B cell (primary cell): Measurements from ENCODE around the gene POLRMT. TPM values are rescaled to one million over a fixed set of nuclear protein-coding genes. Genes with fewer than 3 reads are reported as not detected.

Experiments
- ATAC-seq: fragments of 200-7000 bp; cut with Tn5 transposase; one replicate; pipeline ENCODE4 v1.10.0; 2021; ENCODE audit warnings: low read depth, mild to moderate bottlenecking, moderate number of reproducible peaks, moderate library complexity
- CTCF ChIA-PET: fragments of 350-600 bp; sonication (Branson Sonifier 250); formaldehyde crosslinking; loops from one replicate; lab custom pipeline; 2021; ENCODE audit warnings: antibody characterized with exemption, inconsistent platforms; lab: Charles Lee
- POLR2A ChIA-PET: fragments of 350-600 bp; sonication (Branson Sonifier 250); formaldehyde crosslinking; loops from one replicate; lab custom pipeline; 2021; ENCODE audit warnings: antibody characterized with exemption; lab: Charles Lee
- DNase-seq: peaks from one replicate; pipeline ENCODE4 v3.0.0; 2013
- H2AFZ ChIP-seq: 2 replicates; pipeline ENCODE4 v1.6.1; 2012; ENCODE audit warnings: mild to moderate bottlenecking, low read depth, low read length; ENCODE audit not compliant: insufficient read depth, poor library complexity, severe bottlenecking
- H3K27ac ChIP-seq, 2 donors: 1 replicate in 1 of 2; 2 replicates in 1 of 2; pipeline ENCODE4 v1.5.1; 2012 to 2013; ENCODE audit warnings: low read length in 2 of 2, mild to moderate bottlenecking in 2 of 2, moderate library complexity in 1 of 2
- H3K27me3 ChIP-seq, 4 experiments: fragments of 200-600 bp in 1 of 4; sonication (generic) in 1 of 4; replicated peaks in 1 of 4; 1 replicate in 2 of 4; 2 replicates in 2 of 4; pipeline versions ENCODE4 v1.6.1 to v1.7.0; 2013 to 2016; ENCODE audit warnings: low read length in 3 of 4, mild to moderate bottlenecking in 2 of 4, mixed read lengths in 1 of 4, moderate library complexity in 1 of 4; ENCODE audit not compliant: insufficient read depth in 4 of 4, control insufficient read depth in 3 of 4; ENCODE audit errors: control extremely low read depth in 1 of 4
- H3K36me3 ChIP-seq, 2 experiments: replicated peaks in 1 of 2; 1 replicate in 1 of 2; 2 replicates in 1 of 2; pipeline versions ENCODE4 v1.6.1 to v1.7.1; 2013; ENCODE audit warnings: low read length in 1 of 2; ENCODE audit not compliant: insufficient read depth in 2 of 2, control insufficient read depth in 1 of 2; ENCODE audit errors: control extremely low read depth in 1 of 2, extremely low read depth in 1 of 2
- H3K4me1 ChIP-seq, 2 donors: fragments of 200-600 bp in 1 of 2; sonication (generic) in 1 of 2; 1 replicate in 1 of 2; 2 replicates in 1 of 2; pipeline versions ENCODE4 v1.5.1 to v1.6.1; 2013 to 2017; ENCODE audit warnings: low read length in 2 of 2; ENCODE audit not compliant: control insufficient read depth in 2 of 2, insufficient read depth in 2 of 2
- H3K4me2 ChIP-seq: replicated peaks from 2 replicates; pipeline ENCODE3; 2012; ENCODE audit warnings: mild to moderate bottlenecking, low read depth, low read length; ENCODE audit not compliant: poor library complexity, severe bottlenecking
- H3K4me3 ChIP-seq, 5 experiments: fragments of 200-600 bp in 1 of 5; sonication (generic) in 1 of 5; 1 replicate in 3 of 5; 2 replicates in 2 of 5; pipeline versions ENCODE4 v1.5.1 to v1.7.0; 2011 to 2016; ENCODE audit warnings: low read length in 4 of 5, mild to moderate bottlenecking in 4 of 5, low read depth in 2 of 5, control low read depth in 1 of 5, moderate library complexity in 1 of 5; ENCODE audit not compliant: insufficient read depth in 1 of 5; ENCODE audit errors: control extremely low read depth in 1 of 5, extremely low read depth in 1 of 5
- H3K79me2 ChIP-seq: fragments of 200-600 bp; sonication (generic); one replicate; pipeline ENCODE4 v1.6.0; 2016; ENCODE audit warnings: low read length; ENCODE audit not compliant: control insufficient read depth, insufficient read depth
- H3K9ac ChIP-seq: fragments of 200-600 bp; sonication (generic); 2 replicates; pipeline ENCODE4 v1.6.1; 2017; ENCODE audit warnings: mild to moderate bottlenecking, low read length, moderate library complexity
- H3K9me3 ChIP-seq, 3 donors: one replicate each; pipeline versions ENCODE4 v1.6.1 to v1.7.1; 2013; ENCODE audit warnings: low read length in 2 of 3; ENCODE audit not compliant: control insufficient read depth in 2 of 3, insufficient read depth in 1 of 3; ENCODE audit errors: control extremely low read depth in 1 of 3
- H4K20me1 ChIP-seq: 2 replicates; pipeline ENCODE4 v1.6.0; 2012; ENCODE audit warnings: mild to moderate bottlenecking, low read length; ENCODE audit not compliant: insufficient read depth, control insufficient read depth, poor library complexity, severe bottlenecking
- H3K27ac Mint-ChIP-seq: one replicate; pipeline ENCODE4 v1.8.0; 2021; ENCODE audit warnings: mixed read lengths
- H3K27me3 Mint-ChIP-seq: one replicate; pipeline ENCODE4 v1.8.0; 2021; ENCODE audit warnings: mixed read lengths
- H3K4me1 Mint-ChIP-seq: one replicate; pipeline ENCODE4 v1.8.0; 2021; ENCODE audit warnings: mixed read lengths
- H3K4me3 Mint-ChIP-seq: one replicate; pipeline ENCODE4 v1.8.0; 2021; ENCODE audit warnings: mixed read lengths
- H3K9me3 Mint-ChIP-seq: one replicate; pipeline ENCODE4 v1.8.0; 2022; ENCODE audit warnings: mixed read lengths; ENCODE audit not compliant: insufficient read depth
- EZH2 ChIP-seq: IDR thresholded peaks from 2 replicates; pipeline ENCODE4 v1.6.1; 2012; ENCODE audit warnings: borderline replicate concordance, low read depth, mild to moderate bottlenecking, moderate library complexity, low read length; ENCODE audit not compliant: insufficient read depth, poor library complexity, severe bottlenecking
- WGBS: methylation state at CpG from one replicate; pipeline ENCODE4 v1.1.5; 2013; ENCODE audit warnings: missing lambda C conversion rate; ENCODE audit not compliant: insufficient coverage; 5-methylcytosine and 5-hydroxymethylcytosine counted together
- intact Hi-C: fragments of 100-400 bp; cut with micrococcal nuclease; formaldehyde crosslinking; loops from one replicate; pipeline ENCODE4 v1.10.0; 2022
- polyA plus RNA-seq: library from polyadenylated mRNA; depleted of rRNA; stranded (reverse); fragments of >200 nt; gene quantifications from 2 replicates; pipeline ENCODE4 v1.2.3, GENCODE V29; 2012
- total RNA-seq, 2 donors: library from RNA; stranded (reverse); fragments of 120-200 nt in 1 of 2; gene quantifications; 1 replicate in 1 of 2; 2 replicates in 1 of 2; pipeline versions ENCODE4 v1.2.3 to v1.2.4, GENCODE V29; 2013 to 2022
- TF ChIP-seq, protein P1 (sequence below): fragments of 200-600 bp; IDR thresholded peaks from one replicate; pipeline ENCODE4 v1.8.0; 2022; ENCODE audit warnings: antibody characterized with exemption, mild to moderate bottlenecking

POLRMT gene
- total and polyA plus RNA-seq, 2 donors (not counting 1 experiment from before 2014, with no cell fraction given) = 77.8 to 98.0 TPM

DNA sequence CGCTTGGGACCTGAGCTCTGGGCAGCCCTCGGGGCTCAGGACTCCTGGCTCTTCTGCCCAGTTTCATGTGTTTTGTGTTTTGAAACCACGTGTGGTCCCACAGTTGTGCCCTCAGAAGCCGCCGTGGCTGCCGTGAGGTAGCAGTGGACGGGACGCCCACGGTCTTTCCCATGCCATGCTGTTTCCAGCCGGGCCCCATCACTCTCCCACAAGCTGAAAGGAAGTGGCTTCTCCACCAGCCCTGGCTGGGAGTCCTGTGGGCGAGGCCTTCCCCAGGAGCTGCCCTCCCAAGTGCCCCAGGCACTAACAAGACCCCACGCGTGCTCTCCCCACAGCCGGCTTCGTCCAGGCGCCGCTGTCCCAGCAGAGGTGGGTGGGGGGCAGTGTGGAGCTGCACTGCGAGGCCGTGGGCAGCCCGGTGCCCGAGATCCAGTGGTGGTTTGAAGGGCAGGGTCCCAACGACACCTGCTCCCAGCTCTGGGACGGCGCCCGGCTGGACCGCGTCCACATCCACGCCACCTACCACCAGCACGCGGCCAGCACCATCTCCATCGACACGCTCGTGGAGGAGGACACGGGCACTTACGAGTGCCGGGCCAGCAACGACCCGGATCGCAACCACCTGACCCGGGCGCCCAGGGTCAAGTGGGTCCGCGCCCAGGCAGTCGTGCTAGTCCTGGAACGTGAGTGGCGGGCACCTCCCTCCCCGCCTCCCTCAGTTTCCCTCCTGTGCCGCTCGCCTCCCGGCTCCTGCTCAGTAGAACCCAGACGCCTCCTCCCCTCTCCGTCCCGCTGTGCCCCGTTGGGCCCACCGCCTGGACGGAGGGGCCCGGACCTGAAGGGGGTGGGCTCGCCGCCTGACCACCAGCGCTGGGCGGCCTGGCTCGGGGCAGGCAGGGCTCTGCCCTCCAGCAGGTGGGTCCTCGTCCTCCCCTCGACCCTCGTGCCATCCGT, 55.6 kb downstream of the POLRMT start:
- H3K36me3 ChIP-seq = peaks cover 0 to 30% of the 10 kb centered on the region in 2 experiments
- H3K27me3 Mint-ChIP-seq = no peaks in the 10 kb centered on the region
- no peak overlapping the region for H3K4me3 Mint-ChIP-seq
- no peak overlapping the region for H3K27ac Mint-ChIP-seq
- TF ChIP-seq EZH2 = no peak
- TF ChIP-seq, protein P1, sequence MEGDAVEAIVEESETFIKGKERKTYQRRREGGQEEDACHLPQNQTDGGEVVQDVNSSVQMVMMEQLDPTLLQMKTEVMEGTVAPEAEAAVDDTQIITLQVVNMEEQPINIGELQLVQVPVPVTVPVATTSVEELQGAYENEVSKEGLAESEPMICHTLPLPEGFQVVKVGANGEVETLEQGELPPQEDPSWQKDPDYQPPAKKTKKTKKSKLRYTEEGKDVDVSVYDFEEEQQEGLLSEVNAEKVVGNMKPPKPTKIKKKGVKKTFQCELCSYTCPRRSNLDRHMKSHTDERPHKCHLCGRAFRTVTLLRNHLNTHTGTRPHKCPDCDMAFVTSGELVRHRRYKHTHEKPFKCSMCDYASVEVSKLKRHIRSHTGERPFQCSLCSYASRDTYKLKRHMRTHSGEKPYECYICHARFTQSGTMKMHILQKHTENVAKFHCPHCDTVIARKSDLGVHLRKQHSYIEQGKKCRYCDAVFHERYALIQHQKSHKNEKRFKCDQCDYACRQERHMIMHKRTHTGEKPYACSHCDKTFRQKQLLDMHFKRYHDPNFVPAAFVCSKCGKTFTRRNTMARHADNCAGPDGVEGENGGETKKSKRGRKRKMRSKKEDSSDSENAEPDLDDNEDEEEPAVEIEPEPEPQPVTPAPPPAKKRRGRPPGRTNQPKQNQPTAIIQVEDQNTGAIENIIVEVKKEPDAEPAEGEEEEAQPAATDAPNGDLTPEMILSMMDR = no peak
- POLR2A ChIA-PET = no interaction called here
- DNase-seq = peak; percentile 16
- peaks cover 72% of the 10 kb centered on the region for H3K79me2 ChIP-seq
- WGBS = 97% methylated on average over 61 of the region's 66 CpGs
- H3K4me3 ChIP-seq = no peak overlapping the region
- no peak overlapping the region for H2AFZ ChIP-seq
- no peak overlapping the region for H3K27ac ChIP-seq
- H3K4me2 ChIP-seq = no peak overlapping the region
- no peak for ATAC-seq
- H4K20me1 ChIP-seq = peaks cover 86% of the 10 kb centered on the region
- H3K9me3 Mint-ChIP-seq = no peaks in the 10 kb centered on the region
- CTCF ChIA-PET = no interaction called here
- H3K4me1 ChIP-seq = peaks cover 19 to 24% of the 10 kb centered on the region in 2 donors
- no peaks in the 10 kb centered on the region for H3K27me3 ChIP-seq
- peaks cover 24% of the 10 kb centered on the region for H3K4me1 Mint-ChIP-seq
- intact Hi-C loops = no loop called here
- H3K9ac ChIP-seq = no peak overlapping the region
- no peaks in the 10 kb centered on the region for H3K9me3 ChIP-seq
